NCI-H2171 (cell line): ENCODE measurements around the gene GOLGA8Q.
"Not testable (repeated sequence)": the region's sequence is repeated elsewhere in the genome, so short reads cannot be mapped to it uniquely, and the experiment has no call there.

Source experiments
- DNase-seq: peaks from one replicate; lab custom pipeline; 2025; lab: John Stamatoyannopoulos, UW

Gene GOLGA8Q, protein sequence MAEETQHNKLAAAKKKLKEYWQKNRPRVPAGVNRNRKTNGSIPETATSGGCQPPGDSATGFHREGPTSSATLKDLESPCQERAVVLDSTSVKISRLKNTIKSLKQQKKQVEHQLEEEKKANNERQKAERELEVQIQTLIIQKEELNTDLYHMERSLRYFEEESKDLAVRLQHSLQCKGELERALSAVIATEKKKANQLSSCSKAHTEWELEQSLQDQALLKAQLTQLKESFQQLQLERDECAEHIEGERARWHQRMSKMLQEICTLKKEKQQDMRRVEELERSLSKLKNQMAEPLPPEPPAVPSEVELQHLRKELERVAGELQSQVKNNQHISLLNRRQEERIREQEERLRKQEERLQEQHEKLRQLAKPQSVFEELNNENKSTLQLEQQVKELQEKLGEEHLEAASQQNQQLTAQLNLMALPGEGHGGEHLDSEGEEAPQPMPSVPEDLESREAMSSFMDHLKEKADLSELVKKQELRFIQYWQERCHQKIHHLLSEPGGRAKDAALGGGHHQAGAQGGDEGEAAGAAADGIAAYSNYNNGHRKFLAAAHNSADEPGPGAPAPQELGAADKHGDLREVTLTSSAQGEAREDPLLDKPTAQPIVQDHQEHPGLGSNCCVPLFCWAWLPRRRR

GRCh38 chr15:30551750-30552149 is at the start of gene GOLGA8Q:
TSS of gene GOLGA8Q (plus strand) at chr15:30552050. CDS start at chr15:30552078, 28 bp downstream.
- DNase-seq, result not testable (repeated sequence)

GRCh38 chr15:30502904-30503781 is 48.7 kb upstream of the GOLGA8Q start:
- DNase-seq, result not testable (repeated sequence)

DNA sequence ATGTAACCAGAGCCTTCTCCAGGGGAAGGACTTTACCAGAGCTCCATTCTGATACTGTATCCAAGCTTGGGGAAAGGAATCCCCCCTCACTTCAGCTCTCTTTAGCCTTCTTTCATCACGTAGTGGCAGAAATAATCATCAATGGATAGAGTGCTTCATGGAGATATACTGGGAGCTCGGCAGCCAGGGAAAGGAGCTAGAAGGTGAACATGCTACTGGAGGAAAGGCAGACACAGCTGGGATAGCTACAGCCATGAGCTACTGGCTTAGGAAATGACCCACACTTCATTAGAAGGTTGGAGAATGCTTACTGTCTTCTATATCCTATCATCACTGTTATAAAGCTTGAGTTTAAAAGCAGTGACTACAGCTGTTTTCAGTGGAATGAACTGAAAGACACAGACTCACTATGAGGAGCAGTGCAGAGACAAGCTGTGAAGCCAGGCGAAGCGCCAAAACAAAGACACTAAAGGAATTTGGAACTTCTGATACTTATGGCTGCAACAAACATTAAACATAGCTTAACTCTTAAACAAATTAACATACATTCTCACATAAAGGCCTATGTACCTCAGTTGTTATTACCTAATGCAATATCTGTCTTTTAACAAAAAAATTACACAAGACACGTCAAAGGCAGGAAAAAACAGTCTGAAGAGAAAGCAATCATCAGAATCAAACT is 47.5 kb upstream of the GOLGA8Q start:
- not testable (repeated sequence) for DNase-seq

GRCh38 chr15:30514545-30514944 is 37.3 kb upstream of the GOLGA8Q start:
- not testable (repeated sequence) for DNase-seq

GRCh38 chr15:30523453-30524243 is 28.2 kb upstream of the GOLGA8Q start:
- not testable (repeated sequence) for DNase-seq

- not testable (repeated sequence) for DNase-seq
These were observed 25.9 kb upstream of the GOLGA8Q start for GRCh38 chr15:30525912-30526311.

DNA sequence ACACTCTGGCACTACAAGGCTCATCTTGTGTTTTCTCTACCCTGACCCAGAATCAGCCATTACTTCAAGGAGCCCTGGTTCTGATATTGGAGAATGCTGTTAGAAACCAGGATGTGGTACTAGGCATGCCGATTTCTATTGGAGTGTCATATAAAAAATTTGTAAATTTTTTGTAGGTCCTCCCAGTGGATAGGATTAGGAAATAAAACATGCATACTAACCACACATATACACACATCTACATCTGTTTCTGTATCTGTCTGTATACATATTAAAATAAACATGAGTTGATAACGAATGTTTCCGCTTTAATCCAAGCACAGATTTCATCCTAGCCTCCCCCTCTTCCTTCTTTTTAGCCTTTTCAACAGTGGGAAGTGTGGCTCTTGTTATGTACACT is 22.8 kb upstream of the GOLGA8Q start:
- not testable (repeated sequence) for DNase-seq

- not testable (repeated sequence) for DNase-seq
These were observed 15.1 kb downstream of the GOLGA8Q start for GRCh38 chr15:30566949-30567348.

DNA sequence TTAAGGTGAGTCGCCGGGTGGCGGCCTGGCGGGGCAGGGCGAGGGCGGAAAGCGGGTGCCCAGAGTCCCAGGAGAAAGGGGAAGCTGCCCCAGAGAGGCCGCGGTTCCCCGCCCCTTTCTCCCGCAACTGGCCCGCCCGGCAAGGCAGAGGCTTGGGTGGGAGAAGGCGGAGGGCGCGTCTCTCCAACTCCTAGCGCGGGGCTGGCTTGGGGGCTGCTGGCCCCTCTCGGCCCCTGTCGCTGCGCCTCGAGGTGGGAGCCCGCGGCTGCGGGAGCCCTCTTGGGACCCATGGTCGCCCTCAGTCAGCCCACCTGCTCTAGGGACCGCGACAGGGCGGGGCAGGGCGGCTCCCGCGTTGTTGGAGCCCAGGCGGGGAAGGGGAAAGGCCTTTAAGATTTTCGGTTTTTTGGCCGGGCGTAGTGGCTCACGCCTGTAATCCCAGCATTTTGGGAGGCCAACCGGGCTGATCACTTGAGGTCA is 21.2 kb downstream of the GOLGA8Q start:
- DNase-seq, result not testable (repeated sequence)

GRCh38 chr15:30579394-30579970 is 27.6 kb downstream of the GOLGA8Q start:
- DNase-seq, result not testable (repeated sequence)

GRCh38 chr15:30580716-30581115 is 28.9 kb downstream of the GOLGA8Q start:
- DNase-seq, result not testable (repeated sequence)

DNA sequence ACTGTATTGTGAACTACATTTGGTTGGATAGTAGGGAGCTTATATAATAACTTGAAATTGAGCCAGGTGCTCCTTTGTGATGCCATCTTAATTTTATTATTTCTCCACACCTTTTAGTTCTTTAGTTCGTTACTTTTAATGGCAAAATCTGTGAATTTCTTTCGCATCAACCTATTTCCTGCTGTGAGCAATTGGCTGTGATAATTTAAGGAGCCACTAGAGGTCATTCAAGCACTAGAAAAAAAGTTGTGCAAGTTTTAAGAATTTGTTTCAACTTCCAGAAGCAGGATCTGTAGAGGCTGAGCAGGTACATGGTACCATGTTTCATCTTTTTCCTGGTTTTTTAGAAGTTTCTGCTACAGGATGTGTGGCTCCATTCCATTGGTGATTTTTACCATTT is 47.1 kb downstream of the GOLGA8Q start:
- not testable (repeated sequence) for DNase-seq

DNA sequence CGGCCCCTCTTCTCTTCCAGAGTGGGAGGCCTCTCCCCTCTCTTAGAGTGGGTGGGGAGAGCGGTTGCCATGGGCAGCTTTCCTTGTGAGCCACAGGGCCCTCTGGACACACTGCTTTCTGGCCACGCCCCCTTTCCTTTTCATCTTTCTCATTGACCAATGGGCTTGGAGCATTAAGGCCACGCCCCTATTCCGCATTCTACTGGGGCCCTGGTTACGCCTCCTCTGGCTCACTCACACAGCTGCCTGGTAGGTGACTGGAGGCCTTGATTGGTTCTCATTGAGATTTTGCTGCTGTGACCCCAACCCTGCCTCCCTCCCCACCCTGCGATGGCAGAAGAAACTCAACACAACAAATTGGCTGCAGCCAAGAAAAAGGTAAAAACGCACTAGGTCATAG is 51.9 kb downstream of the GOLGA8Q start, which contains the start of gene GOLGA8H:
TSS of gene GOLGA8H (plus strand) at position 233 of the 400 bp plus-strand sequence. CDS start at position 331, 98 bp downstream.
- not testable (repeated sequence) for DNase-seq
